A549 treated with ZK216348 at 1 μM for 4 hours (cell line): ENCODE measurements around the gene P2RX7. TPM values are rescaled to one million over a fixed set of nuclear protein-coding genes. Genes with fewer than 3 reads are reported as not detected.

Experiments
- total RNA-seq: library from RNA; stranded (reverse); fragments of 200-300 nt; extraction: Qiagen RNA extraction; gene quantifications from 5 replicates; pipeline ENCODE4 v1.2.3, GENCODE V29; 2022; ENCODE audit warnings: low read depth

The P2RX7 gene
- total RNA-seq, result not detected in 5 replicates

GRCh38 chr12:121132601-121133481 lies at the start of gene P2RX7:
Gene P2RX7, plus strand, starts transcription at chr12:121132876. Its CDS starts 95 bp downstream, at chr12:121132971.

GRCh38 chr12:121209624-121210572 lies 77.2 kb downstream of the P2RX7 start, which contains the start of gene P2RX4:
Gene P2RX4, plus strand, starts transcription at chr12:121210129. Its CDS starts 36 bp downstream, at chr12:121210165.

Other genes starting within 250 kb of the P2RX7 start
- 31.8 to 52.9 TPM (median 46.9 TPM) in 5 replicates for gene SPPL3, start 228.5 kb upstream of the P2RX7 start, total RNA-seq
- 2.8 to 6.8 TPM (median 5.6 TPM) in 5 replicates for gene HNF1A, start 154.3 kb upstream of the P2RX7 start, total RNA-seq
- gene C12orf43, start 116.4 kb upstream of the P2RX7 start, total RNA-seq, result 20.5 to 25.6 TPM (median 24.5 TPM) in 5 replicates
- 2.7 to 4.1 TPM (median 3.7 TPM) in 5 replicates for gene OASL, start 93.6 kb upstream of the P2RX7 start, total RNA-seq
- 14.6 to 18.6 TPM (median 17.3 TPM) in 5 replicates for gene P2RX4, start 77.3 kb downstream of the P2RX7 start, total RNA-seq
- 18.2 to 29.6 TPM (median 25.2 TPM) in 5 replicates for gene CAMKK2, start 163.8 kb downstream of the P2RX7 start, total RNA-seq
- gene ANAPC5, start 219.5 kb downstream of the P2RX7 start, total RNA-seq, result 86.4 to 94.3 TPM (median 87.2 TPM) in 5 replicates